ENCODE measurements around the gene CAMKMT.

Gene CAMKMT

DNA sequence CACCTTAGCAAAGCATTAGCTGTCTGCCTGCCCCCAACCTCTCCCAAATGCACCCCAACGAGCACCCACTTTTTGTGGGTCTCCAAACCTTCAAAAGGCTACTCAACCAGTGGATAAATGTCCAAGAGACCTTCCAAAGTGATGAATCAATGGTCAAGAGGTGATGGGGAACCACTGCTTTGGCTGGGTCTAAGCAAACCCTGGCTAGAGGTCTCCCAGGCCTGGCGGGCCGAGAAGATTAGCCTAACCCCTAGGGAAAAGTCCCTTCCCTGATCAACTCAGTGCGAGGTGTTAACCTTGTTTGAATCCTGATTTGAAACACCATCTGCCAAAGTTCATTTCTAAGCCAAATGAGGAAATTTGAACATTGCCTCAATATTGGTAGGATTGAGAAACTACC, 435.0 kb downstream of the CAMKMT start:
- H3K27ac ChIP-seq = no peak overlapping the region
- TF ChIP-seq, protein P1, sequence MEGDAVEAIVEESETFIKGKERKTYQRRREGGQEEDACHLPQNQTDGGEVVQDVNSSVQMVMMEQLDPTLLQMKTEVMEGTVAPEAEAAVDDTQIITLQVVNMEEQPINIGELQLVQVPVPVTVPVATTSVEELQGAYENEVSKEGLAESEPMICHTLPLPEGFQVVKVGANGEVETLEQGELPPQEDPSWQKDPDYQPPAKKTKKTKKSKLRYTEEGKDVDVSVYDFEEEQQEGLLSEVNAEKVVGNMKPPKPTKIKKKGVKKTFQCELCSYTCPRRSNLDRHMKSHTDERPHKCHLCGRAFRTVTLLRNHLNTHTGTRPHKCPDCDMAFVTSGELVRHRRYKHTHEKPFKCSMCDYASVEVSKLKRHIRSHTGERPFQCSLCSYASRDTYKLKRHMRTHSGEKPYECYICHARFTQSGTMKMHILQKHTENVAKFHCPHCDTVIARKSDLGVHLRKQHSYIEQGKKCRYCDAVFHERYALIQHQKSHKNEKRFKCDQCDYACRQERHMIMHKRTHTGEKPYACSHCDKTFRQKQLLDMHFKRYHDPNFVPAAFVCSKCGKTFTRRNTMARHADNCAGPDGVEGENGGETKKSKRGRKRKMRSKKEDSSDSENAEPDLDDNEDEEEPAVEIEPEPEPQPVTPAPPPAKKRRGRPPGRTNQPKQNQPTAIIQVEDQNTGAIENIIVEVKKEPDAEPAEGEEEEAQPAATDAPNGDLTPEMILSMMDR (IDR thresholded peaks at IDR 0.05) = no peak
- no peak for DNase-seq (ENCODE audit: low spot score)
- H3K4me3 ChIP-seq = no peak overlapping the region

DNA sequence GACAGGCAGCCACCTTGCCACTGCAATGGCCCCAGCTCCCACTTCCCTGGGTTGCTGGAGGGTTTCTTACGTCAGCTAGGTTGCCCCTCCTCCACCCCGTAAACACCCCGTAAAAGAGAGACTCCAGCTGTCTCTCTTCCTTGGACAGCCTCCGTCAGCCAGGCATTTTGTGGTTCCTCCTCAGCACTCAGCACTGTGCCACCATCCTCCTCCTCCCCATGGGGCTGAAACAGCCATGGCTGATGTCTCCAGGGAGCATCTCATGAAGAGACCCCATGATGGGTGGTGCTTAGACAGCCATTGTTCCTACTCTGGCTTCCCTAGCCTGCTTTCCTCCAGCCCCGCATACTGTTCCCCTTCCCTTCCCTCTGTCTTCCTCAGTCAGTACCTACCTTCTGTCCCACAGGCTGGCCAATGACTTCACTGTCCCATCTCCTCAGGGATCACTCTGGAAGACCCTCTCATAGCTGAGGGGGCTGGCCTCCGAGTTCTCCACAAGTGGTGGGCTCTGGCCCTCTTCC, 436.5 kb downstream of the CAMKMT start:
- DNase-seq (ENCODE audit: low spot score) = no peak
- Histone ChIP-seq H3K4me3 (no peak overlapping the region), H3K27ac (no peak overlapping the region)
- TF ChIP-seq, protein P1 (IDR thresholded peaks at IDR 0.05) = no peak

DNA sequence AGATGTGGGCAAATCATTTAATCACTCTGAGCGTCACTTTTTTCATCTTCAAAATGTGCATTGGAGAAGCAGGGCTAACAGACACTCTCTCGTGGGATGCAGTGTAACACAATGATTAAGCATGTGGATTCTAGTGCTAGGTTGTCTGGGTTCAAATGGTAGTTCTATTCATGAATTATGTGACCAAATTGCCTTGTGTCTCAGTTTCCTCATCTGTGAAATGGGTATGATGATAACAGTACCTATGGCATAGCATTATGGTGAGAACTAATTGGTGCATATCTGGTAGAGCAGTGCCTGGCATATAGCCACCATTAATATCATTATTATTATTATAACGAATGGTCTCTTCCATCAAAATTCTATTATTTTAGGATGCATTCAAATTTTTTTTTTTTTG, 437.4 kb downstream of the CAMKMT start:
- DNase-seq (ENCODE audit: low spot score) = no peak
- Histone ChIP-seq H3K4me3 (no peak overlapping the region), H3K27ac (no peak overlapping the region)
- TF ChIP-seq, protein P1 (IDR thresholded peaks at IDR 0.05) = no peak

DNA sequence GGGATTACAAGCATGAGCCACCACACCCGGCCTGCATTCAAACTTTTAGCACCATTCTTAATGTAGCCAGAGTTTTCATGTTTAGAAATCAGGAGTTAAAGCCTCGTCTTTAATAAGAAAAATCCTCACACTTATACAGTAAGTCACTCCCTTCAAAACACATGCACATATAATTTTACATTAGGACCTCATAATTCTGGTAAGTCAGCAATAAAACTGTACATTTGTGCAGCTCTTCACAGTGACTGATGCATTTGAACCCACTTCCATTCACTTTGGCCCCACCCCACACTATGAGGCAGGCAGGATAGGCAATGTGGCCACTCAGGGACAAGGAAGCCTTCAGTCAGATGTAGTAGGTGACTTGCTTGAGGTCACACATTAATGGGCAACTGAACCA, 438.0 kb downstream of the CAMKMT start:
- no peak for DNase-seq (ENCODE audit: low spot score)
- Histone ChIP-seq H3K27ac (no peak overlapping the region), H3K4me3 (no peak overlapping the region)
- TF ChIP-seq, protein P1 (IDR thresholded peaks at IDR 0.05) = no peak

DNA sequence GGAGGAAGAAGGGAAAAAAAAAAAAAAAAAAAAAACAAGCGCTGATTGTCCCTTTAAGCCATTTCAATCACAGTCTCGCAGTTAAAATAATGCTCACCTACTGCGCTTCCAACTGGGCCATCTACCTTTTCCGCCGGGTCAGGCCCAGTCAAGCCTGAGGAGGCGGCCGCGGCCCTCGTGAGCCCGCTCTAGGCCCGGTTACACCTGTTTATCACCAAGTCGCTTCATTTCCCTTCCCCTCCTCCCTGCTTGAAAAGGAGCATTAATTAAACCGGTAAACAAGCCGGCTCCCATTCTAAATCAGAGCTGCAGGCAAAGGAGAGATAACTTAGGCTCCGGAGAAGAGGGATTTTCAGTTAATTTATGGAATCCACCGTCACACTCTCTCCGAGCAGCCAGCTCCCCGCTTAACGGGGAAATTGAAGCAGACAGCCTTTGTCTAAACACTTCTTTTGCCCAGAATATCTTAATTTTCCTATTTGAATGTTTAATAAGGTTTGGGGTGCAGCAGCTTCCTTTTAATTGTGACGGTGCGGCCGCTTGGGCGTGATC, 439.6 kb downstream of the CAMKMT start:
- Histone ChIP-seq H3K27ac (no peak overlapping the region), H3K4me3 (no peak overlapping the region)
- no peak for DNase-seq (ENCODE audit: low spot score)
- TF ChIP-seq, protein P1 (IDR thresholded peaks at IDR 0.05) = no peak

DNA sequence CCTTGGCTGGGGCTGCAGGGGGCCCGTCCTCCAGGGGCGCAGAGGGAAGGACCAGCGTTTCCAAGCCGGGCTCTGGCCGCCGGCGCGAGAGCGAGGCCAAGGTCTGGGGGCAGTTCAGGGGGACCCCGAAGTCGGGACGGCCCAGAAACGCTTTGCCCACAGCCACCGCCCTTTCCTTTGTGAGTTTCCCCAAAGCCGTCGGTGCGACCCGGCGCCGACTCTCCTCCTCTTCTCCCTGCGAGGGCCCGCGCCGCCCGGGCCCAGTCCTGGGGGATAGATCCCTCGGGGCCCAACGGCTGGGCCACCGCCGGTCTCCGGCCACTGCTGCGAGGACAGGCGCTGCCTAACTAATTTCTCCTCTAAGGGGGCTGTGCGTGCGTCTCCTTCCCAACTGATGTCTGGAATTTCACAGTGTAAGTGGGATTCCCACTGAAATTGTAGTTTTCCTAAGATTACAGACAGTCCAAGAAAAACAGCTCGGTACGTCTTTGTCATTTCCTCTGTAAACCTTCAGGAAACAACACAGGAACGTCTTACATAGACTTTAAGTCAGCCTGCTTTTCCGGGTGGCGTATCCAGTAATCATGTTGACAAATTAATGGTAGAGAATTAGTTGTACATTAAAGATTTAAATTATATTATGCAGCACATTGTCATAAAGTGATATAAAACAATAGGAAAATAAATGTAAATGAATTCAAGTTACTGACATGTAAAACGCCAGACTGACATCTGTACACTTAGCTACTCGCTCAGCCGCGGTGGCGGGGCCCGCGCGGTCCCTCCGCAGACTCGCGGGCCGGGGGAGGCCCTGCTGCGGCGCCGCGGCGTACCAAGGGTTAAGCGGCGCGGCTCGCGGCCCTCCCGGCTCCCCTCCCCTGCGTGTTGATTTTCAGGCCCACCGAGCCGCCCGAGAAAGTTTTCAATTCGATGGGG, 440.4 kb downstream of the CAMKMT start:
- H3K27ac ChIP-seq = no peak overlapping the region
- DNase-seq (ENCODE audit: low spot score) = no peak
- TF ChIP-seq, protein P1 (IDR thresholded peaks at IDR 0.05) = no peak
- H3K4me3 ChIP-seq = peak overlapping the region; percentile 59
